Hepatocyte (in vitro differentiated cells): ENCODE data around the gene PTPRN2.

Experiments
- EZH2phosphoT487 ChIP-seq: fragments of 200-600 bp; sonication (generic); IDR thresholded peaks from one replicate; pipeline ENCODE4 v1.6.1; 2018; ENCODE audit warnings: antibody characterized with exemption, mild to moderate bottlenecking, low read depth, moderate library complexity; ENCODE audit not compliant: unreplicated experiment, severe bottlenecking
- TF ChIP-seq, protein P1 (sequence below): fragments of 200-600 bp; sonication (generic); IDR thresholded peaks from 2 replicates; pipeline ENCODE4 v1.5.1; 2016; ENCODE audit warnings: antibody characterized with exemption, mild to moderate bottlenecking; ENCODE audit not compliant: poor library complexity

GRCh38 chr7:158458716-158459282, 128.8 kb downstream of the PTPRN2 start:
- TF ChIP-seq, protein P1, sequence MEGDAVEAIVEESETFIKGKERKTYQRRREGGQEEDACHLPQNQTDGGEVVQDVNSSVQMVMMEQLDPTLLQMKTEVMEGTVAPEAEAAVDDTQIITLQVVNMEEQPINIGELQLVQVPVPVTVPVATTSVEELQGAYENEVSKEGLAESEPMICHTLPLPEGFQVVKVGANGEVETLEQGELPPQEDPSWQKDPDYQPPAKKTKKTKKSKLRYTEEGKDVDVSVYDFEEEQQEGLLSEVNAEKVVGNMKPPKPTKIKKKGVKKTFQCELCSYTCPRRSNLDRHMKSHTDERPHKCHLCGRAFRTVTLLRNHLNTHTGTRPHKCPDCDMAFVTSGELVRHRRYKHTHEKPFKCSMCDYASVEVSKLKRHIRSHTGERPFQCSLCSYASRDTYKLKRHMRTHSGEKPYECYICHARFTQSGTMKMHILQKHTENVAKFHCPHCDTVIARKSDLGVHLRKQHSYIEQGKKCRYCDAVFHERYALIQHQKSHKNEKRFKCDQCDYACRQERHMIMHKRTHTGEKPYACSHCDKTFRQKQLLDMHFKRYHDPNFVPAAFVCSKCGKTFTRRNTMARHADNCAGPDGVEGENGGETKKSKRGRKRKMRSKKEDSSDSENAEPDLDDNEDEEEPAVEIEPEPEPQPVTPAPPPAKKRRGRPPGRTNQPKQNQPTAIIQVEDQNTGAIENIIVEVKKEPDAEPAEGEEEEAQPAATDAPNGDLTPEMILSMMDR: no peak
- TF ChIP-seq EZH2phosphoT487: no peak
